Myocyte (in vitro differentiated cells): ENCODE measurements around the gene INTS6. TPM values are rescaled to one million over a fixed set of nuclear protein-coding genes. Genes with fewer than 3 reads are reported as not detected.
A peak's percentile ranks its signal among the peaks of the same experiment; 100 is the strongest.
"Not testable (repeated sequence)": the region's sequence is repeated elsewhere in the genome, so short reads cannot be mapped to it uniquely, and the experiment has no call there.

Experiments
- DNase-seq: peaks from one replicate; pipeline ENCODE4 v3.0.0-alpha.2; 2012; ENCODE audit warnings: low read depth
- total RNA-seq: library from RNA; depleted of rRNA; stranded (reverse); fragments of >200 nt; gene quantifications from 2 replicates; pipeline ENCODE4 v1.2.3, GENCODE V29; 2014

Gene INTS6
- total RNA-seq, 1 donor from 2014 or later = 42.6 TPM

GRCh38 chr13:51417716-51418115 lies 35.1 kb downstream of the INTS6 start:
- DNase-seq = no peak

GRCh38 chr13:51416107-51416506 lies 36.7 kb downstream of the INTS6 start:
- no peak for DNase-seq

GRCh38 chr13:51415339-51415738 lies 37.5 kb downstream of the INTS6 start:
- DNase-seq = not testable (repeated sequence)

- DNase-seq = no peak
Observed at GRCh38 chr13:51412431-51412830, 40.4 kb downstream of the INTS6 start.

- no peak for DNase-seq
Observed at GRCh38 chr13:51405176-51405575, 47.7 kb downstream of the INTS6 start.

GRCh38 chr13:51397262-51397941 lies 55.4 kb downstream of the INTS6 start:
- DNase-seq = peak; percentile 28

GRCh38 chr13:51396352-51396751 lies 56.5 kb downstream of the INTS6 start:
- DNase-seq = no peak

- DNase-seq = no peak
Observed at GRCh38 chr13:51394724-51395123, 58.1 kb downstream of the INTS6 start.

- DNase-seq = no peak
Observed at GRCh38 chr13:51385114-51385513, 67.7 kb downstream of the INTS6 start.

- peak; percentile 15 for DNase-seq
Observed at GRCh38 chr13:51380269-51380668, 72.6 kb downstream of the INTS6 start.

GRCh38 chr13:51373451-51373850 lies 79.4 kb downstream of the INTS6 start:
- DNase-seq = no peak

GRCh38 chr13:51371768-51372399 lies 81.0 kb downstream of the INTS6 start:
- DNase-seq = no peak

GRCh38 chr13:51370811-51371210 lies 82.0 kb downstream of the INTS6 start:
- DNase-seq = no peak

GRCh38 chr13:51370116-51370515 lies 82.7 kb downstream of the INTS6 start:
- DNase-seq = no peak

GRCh38 chr13:51364404-51365008 lies 88.3 kb downstream of the INTS6 start:
- peak; percentile 51 for DNase-seq

GRCh38 chr13:51363625-51364024 lies 89.2 kb downstream of the INTS6 start:
- DNase-seq = no peak

- DNase-seq = no peak
Observed at GRCh38 chr13:51361106-51361505, 91.7 kb downstream of the INTS6 start.

GRCh38 chr13:51360489-51360888 lies 92.3 kb downstream of the INTS6 start:
- no peak for DNase-seq

GRCh38 chr13:51359352-51359751 lies 93.5 kb downstream of the INTS6 start:
- DNase-seq = no peak

- no peak for DNase-seq
Observed at GRCh38 chr13:51357928-51358595, 94.8 kb downstream of the INTS6 start.

- no peak for DNase-seq
Observed at GRCh38 chr13:51355217-51355616, 97.6 kb downstream of the INTS6 start.

- DNase-seq = no peak
Observed at GRCh38 chr13:51349016-51349415, 103.8 kb downstream of the INTS6 start.
